NCI-H146 treated with DMSO at 0.1 percent for 48 hours (cell line): Measurements from ENCODE around the gene YAE1.

ENCODE experiments used
- DNase-seq: peaks from one replicate; lab custom pipeline; 2025; ENCODE audit not compliant: unreplicated experiment; lab: John Stamatoyannopoulos, UW

YAE1 gene

GRCh38 chr7:39606941-39607340, 40.7 kb downstream of the YAE1 start:
- no peak for DNase-seq

GRCh38 chr7:39607865-39608264, 41.7 kb downstream of the YAE1 start:
- no peak for DNase-seq

GRCh38 chr7:39608278-39608677, 42.1 kb downstream of the YAE1 start:
- no peak for DNase-seq

- no peak for DNase-seq
These were observed 43.1 kb downstream of the YAE1 start for GRCh38 chr7:39609113-39609934.

- DNase-seq = no peak
These were observed 43.7 kb downstream of the YAE1 start for GRCh38 chr7:39609935-39610263.

GRCh38 chr7:39613577-39613976, 47.4 kb downstream of the YAE1 start:
- no peak for DNase-seq

- DNase-seq = no peak
These were observed 48.1 kb downstream of the YAE1 start for GRCh38 chr7:39614299-39614698.

- DNase-seq = peak; percentile 4
These were observed 49.3 kb downstream of the YAE1 start for GRCh38 chr7:39615350-39615975.

- no peak for DNase-seq
These were observed 49.9 kb downstream of the YAE1 start for GRCh38 chr7:39616138-39616537.

- DNase-seq = no peak
These were observed 50.8 kb downstream of the YAE1 start for GRCh38 chr7:39617005-39617404.

- DNase-seq = no peak
These were observed 52.7 kb downstream of the YAE1 start for GRCh38 chr7:39618868-39619267.

GRCh38 chr7:39620486-39620885, 54.3 kb downstream of the YAE1 start:
- no peak for DNase-seq

- DNase-seq = no peak
These were observed 55.1 kb downstream of the YAE1 start for GRCh38 chr7:39621261-39621660.

- peak; percentile 26 for DNase-seq
These were observed 55.7 kb downstream of the YAE1 start for GRCh38 chr7:39621784-39622411.
